Effector memory CD8-positive, alpha-beta T cell (primary cell): ENCODE data around the gene CLCN3.
A peak's percentile ranks its signal among the peaks of the same experiment; 100 is the strongest.

Source experiments
- ATAC-seq: fragments of 150-1000 bp; cut with Tn5 transposase; replicated peaks from 2 replicates; pipeline ENCODE4 v1.10.0; 2021; ENCODE audit warnings: mild to moderate bottlenecking, moderate library complexity
- DNase-seq, 3 experiments: peaks; one replicate each; pipeline ENCODE4 v3.0.0; 2021
- H3K27ac Mint-ChIP-seq, 2 donors: one replicate each; pipeline ENCODE4 v1.8.0; 2022; ENCODE audit warnings: mild to moderate bottlenecking in 2 of 2, mixed read lengths in 2 of 2, moderate library complexity in 2 of 2
- H3K27me3 Mint-ChIP-seq, 2 donors: one replicate each; pipeline ENCODE4 v1.8.0; 2022; ENCODE audit warnings: mixed read lengths in 2 of 2
- H3K36me3 Mint-ChIP-seq: one replicate; pipeline ENCODE4 v1.8.0; 2022; ENCODE audit warnings: mild to moderate bottlenecking, moderate library complexity, mixed read lengths; ENCODE audit not compliant: insufficient read depth
- H3K4me1 Mint-ChIP-seq, 2 donors: one replicate each; pipeline ENCODE4 v1.8.0; 2022; ENCODE audit warnings: low read depth in 2 of 2, mixed read lengths in 2 of 2
- H3K4me3 Mint-ChIP-seq, 2 donors: one replicate each; pipeline ENCODE4 v1.8.0; 2022; ENCODE audit warnings: mild to moderate bottlenecking in 2 of 2, mixed read lengths in 2 of 2, moderate library complexity in 2 of 2
- H3K9me3 Mint-ChIP-seq, 2 donors: one replicate each; pipeline ENCODE4 v1.8.0; 2022; ENCODE audit warnings: mixed read lengths in 2 of 2

CLCN3 gene

DNA sequence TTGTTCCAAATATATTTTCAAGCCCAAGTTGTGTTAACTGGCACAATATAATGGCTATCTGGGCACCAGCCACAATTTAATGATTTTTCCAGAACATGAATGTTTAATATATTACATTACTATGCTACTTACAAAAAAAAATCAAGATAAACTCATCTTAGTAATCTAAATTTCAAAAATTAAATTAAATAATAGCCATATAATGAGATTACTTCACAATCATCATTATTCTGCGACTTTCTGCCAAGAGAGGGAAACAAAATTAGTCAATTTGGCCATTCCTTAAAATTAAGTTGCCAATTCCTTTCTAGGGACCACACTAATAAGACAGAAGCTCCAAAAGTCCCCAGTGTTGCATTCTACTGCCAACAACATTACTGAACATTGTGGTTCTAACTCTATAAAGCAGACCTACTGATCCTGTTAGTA is 15.5 kb upstream of the CLCN3 start:
- Mint-ChIP-seq H3K36me3 (peaks cover 12% of the 10 kb centered on the region), H3K27ac (peak overlapping the region in 1 of 2 donors; percentile 33), H3K4me1 (peaks cover 12 to 18% of the 10 kb centered on the region in 2 donors), H3K4me3 (no peak overlapping the region), H3K27me3 (no peaks in the 10 kb centered on the region), H3K9me3 (no peaks in the 10 kb centered on the region)
- no peak for ATAC-seq
- DNase-seq = no peak

GRCh38 chr4:169611157-169611556 is 9.2 kb upstream of the CLCN3 start:
- H3K36me3 Mint-ChIP-seq = peaks cover 12% of the 10 kb centered on the region
- DNase-seq (no peak), ATAC-seq (no peak)
- H3K9me3 Mint-ChIP-seq = no peaks in the 10 kb centered on the region
- no peaks in the 10 kb centered on the region for H3K27me3 Mint-ChIP-seq
- H3K27ac Mint-ChIP-seq = peak overlapping the region; percentile 100
- H3K4me1 Mint-ChIP-seq = peaks cover 22 to 40% of the 10 kb centered on the region in 2 donors
- peak overlapping the region; percentile 99 for H3K4me3 Mint-ChIP-seq

DNA sequence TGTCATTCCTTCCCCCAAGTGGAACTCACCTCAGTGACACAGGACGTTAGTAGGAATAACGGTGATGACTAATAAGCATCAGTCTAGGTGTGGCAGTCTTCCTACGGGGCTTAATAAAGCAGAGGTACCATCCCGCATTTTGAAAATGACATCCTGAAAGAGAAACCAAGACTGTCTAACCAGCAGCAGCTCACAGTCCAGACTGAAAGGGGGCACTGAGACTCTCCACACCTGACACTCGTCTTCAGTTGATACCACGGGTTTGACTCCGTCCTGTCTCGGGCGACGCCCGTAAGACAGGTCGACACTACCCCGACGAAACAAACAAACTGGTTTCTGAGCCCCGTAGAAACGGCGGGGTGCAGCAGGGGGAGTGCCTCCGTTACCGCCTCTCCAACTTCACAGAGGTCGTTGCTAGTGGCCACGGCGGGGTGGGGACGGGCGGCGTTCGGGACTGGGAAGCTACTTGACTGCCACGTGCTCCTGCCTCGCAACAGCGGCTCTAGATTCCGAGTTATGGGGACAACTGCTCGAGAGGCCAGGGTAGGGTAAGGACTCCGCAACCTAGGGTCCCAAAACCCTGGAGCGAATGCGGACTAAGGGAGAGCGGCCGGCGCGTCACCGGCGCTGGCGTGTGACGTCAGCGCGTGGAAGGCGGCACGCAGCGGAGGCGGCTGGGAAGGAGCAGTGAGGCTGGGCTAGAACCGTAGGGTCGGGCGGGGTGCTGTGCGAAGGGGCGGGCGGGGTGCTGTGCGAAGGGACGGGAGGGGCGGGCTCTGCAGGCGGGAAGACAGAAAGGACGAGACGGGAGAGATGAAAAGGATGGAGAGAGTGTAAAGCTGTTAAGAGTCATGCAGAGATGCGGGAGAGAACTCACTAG is 8.1 kb upstream of the CLCN3 start, which contains the start of gene NEK1:
Gene NEK1 (minus strand): TSS at position 593 of the 880 bp plus-strand sequence. CDS start 9,953 bp downstream, outside the sequence.
- H3K4me1 Mint-ChIP-seq = peaks cover 13 to 30% of the 10 kb centered on the region in 2 donors

DNA sequence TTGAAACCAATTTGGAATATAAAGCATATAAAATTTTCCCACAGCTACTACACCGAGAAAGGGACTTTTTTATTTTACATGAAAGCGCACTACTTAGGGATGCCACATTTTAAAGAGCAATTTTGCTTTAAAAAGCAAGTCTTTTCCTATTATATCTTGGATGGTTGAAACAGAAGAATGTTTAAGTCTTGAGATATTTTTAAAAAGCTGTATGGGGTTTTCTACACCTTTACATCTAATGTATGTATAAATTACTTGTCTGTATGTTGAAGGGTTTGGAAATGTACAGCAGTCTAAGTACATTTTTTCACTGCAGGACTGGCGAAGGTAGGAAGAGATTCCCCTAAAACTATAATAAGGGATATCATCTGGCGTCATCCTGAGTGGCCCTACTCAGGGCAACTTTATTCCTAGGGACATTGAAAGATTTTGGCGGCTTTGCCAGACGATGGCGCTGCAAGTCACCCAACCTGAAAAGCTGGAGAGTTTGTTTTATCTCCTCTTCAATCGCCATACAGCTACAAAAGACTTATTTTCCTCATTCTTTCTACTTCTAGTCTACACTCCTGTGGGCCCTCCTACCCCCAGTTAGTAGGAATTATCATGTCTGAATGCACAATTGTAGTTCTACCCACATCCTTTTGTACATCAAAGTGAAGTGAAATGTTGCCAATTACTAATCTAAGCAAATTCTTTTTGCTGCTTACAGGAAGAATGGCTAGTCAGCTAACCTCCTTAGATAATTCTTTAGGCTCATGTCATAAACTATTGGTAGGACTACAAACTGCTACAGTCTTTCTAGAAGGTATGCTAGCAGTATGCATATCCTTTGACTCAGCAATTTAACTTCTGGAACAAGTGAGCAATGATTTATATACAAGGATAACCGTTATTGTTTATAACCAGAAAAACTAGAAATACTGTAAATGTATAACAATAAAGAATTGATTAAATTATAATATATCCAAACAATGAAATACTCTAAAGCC is 7.2 kb upstream of the CLCN3 start:
- peaks cover 13 to 29% of the 10 kb centered on the region in 2 donors for H3K4me1 Mint-ChIP-seq
- H3K27me3 Mint-ChIP-seq = no peaks in the 10 kb centered on the region
- peaks cover 12% of the 10 kb centered on the region for H3K36me3 Mint-ChIP-seq
- ATAC-seq (peak; percentile 42), DNase-seq (peak; percentile 60 to 73 (median 65))
- no peaks in the 10 kb centered on the region for H3K9me3 Mint-ChIP-seq
- peak overlapping the region; percentile 99 for H3K4me3 Mint-ChIP-seq
- peak overlapping the region; percentile 100 for H3K27ac Mint-ChIP-seq

More for the DNA sequence above, 8.1 kb upstream of the CLCN3 start, which contains the start of gene NEK1:
- H3K27me3 Mint-ChIP-seq = no peaks in the 10 kb centered on the region
- peak within 1 kb of the TSS; percentile 100 for H3K27ac Mint-ChIP-seq
- no peaks in the 10 kb centered on the region for H3K9me3 Mint-ChIP-seq
- H3K4me3 Mint-ChIP-seq = peak within 1 kb of the TSS; percentile 99
- DNase-seq (peak; percentile 77 to 83 (median 81)), ATAC-seq (peak; percentile 81)
- H3K36me3 Mint-ChIP-seq = peaks cover 12% of the 10 kb centered on the region

DNA sequence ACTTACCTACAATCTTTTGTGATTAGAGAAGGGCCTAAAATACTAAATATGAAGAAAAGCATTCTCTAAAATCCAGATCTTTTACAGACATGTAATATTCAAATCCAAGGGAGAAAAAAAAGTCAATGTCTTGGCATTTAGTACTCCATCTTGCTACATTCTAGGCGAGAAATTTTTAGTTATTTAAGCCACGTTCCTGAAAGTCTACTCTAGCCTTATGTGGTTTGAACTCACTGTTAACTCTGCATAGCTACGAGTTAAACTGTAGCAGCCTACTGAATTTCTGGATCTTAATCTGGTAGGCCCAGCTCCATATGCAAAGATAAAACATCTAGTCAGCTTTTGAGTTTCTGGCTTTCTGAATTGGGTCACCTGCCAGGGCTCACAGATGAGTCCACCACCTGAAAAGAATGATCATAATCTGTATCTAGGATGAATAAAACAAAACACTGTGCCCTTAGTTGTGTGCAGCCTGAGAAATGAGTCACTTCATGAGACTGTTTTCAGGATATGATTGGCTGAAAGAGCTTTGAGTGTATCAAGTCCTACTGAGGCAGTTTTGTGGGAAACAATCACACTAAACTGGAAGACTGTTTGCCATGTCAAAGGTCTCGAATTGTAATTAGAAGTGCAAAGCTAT is 4.8 kb upstream of the CLCN3 start:
- Mint-ChIP-seq H3K36me3 (peaks cover 24% of the 10 kb centered on the region), H3K27ac (no peak overlapping the region), H3K27me3 (no peaks in the 10 kb centered on the region), H3K4me3 (no peak overlapping the region), H3K4me1 (peaks cover 30 to 42% of the 10 kb centered on the region in 2 donors), H3K9me3 (no peaks in the 10 kb centered on the region)
- no peak for ATAC-seq
- no peak for DNase-seq

GRCh38 chr4:169616846-169617245 is 3.5 kb upstream of the CLCN3 start:
- ATAC-seq (no peak), DNase-seq (no peak)
- peak overlapping the region in 1 of 2 donors; percentile 31 for H3K27ac Mint-ChIP-seq
- no peaks in the 10 kb centered on the region for H3K27me3 Mint-ChIP-seq
- peaks cover 25% of the 10 kb centered on the region for H3K36me3 Mint-ChIP-seq
- H3K4me3 Mint-ChIP-seq = no peak overlapping the region
- peaks cover 30 to 40% of the 10 kb centered on the region in 2 donors for H3K4me1 Mint-ChIP-seq
- no peaks in the 10 kb centered on the region for H3K9me3 Mint-ChIP-seq

DNA sequence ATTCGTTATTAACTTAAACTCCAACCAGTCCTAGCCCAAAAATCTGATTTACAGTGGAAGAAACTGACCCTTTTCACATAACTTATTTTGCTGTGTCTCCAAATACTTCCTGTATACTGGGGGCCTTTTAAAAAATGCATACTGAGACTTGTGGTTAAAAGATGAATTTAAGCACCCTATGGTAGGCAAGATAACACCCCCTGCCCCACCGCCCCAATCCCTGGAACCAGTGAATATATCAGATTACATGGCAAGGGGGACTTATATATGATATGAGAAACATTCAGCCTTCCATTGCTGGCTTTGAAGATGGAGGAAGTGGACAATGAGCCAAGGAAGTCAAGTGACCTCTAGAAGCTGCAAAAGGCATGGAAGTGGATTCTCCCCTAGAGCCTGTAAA is 3.1 kb upstream of the CLCN3 start:
- Mint-ChIP-seq H3K9me3 (no peaks in the 10 kb centered on the region), H3K4me1 (peaks cover 30 to 39% of the 10 kb centered on the region in 2 donors), H3K4me3 (no peak overlapping the region), H3K27ac (peak overlapping the region in 1 of 2 donors; percentile 31), H3K27me3 (no peaks in the 10 kb centered on the region), H3K36me3 (peaks cover 25% of the 10 kb centered on the region)
- DNase-seq (no peak), ATAC-seq (no peak)

DNA sequence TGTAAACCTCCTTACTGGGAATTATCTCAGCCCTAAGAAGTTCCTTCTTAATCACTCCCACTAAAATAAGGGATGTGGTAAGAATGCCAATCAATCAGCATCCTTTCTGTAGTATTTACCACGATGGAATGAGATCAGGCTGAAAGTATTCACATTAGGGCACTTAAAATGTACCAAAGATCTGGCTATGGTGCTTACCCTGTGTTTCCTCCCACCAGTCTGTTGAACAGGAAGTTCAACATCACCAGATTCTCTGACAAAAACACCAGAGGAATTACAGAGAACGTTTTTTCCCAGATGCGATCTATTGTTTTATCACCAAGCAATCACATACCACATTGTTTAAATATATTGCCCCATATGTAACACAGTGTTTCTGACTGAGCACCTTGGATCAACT is 2.1 kb upstream of the CLCN3 start:
- Mint-ChIP-seq H3K27me3 (no peaks in the 10 kb centered on the region), H3K27ac (peak overlapping the region; percentile 99), H3K36me3 (peaks cover 25% of the 10 kb centered on the region), H3K4me3 (peak overlapping the region; percentile 96 to 97), H3K4me1 (peaks cover 31 to 33% of the 10 kb centered on the region in 2 donors), H3K9me3 (no peaks in the 10 kb centered on the region)
- ATAC-seq (no peak), DNase-seq (no peak)

- Mint-ChIP-seq H3K27me3 (no peaks in the 10 kb centered on the region), H3K4me3 (peak overlapping the region; percentile 96 to 97), H3K27ac (peak overlapping the region; percentile 99), H3K36me3 (peaks cover 28% of the 10 kb centered on the region), H3K9me3 (no peaks in the 10 kb centered on the region), H3K4me1 (peaks cover 33 to 36% of the 10 kb centered on the region in 2 donors)
- DNase-seq (no peak), ATAC-seq (no peak)
Observed at GRCh38 chr4:169618986-169619385, 1.4 kb upstream of the CLCN3 start.

DNA sequence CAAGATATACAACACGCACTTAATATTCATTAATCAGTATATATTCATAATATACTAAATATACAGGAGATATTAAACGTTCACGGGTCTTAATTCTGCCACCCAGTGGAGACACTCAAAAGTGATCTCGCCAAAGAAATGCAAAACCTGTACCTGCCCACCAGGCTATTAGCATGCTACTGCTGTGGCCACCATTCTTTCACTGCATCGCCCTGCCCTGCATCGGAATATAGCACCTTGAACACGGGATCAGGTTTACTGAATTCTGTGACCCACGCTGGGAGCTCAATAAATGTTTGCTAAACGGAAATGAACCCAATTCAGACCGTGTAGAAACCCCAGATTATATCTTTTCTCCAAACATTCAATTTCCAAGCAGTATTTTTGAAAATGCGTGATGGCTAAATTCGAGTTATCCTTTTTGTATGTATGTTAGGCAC is 840 bp upstream of the CLCN3 start:
- Mint-ChIP-seq H3K36me3 (peaks cover 28% of the 10 kb centered on the region), H3K27me3 (no peaks in the 10 kb centered on the region), H3K9me3 (no peaks in the 10 kb centered on the region), H3K27ac (peak overlapping the region; percentile 99), H3K4me3 (peak overlapping the region; percentile 96 to 97), H3K4me1 (peaks cover 33 to 36% of the 10 kb centered on the region in 2 donors)
- ATAC-seq (peak; percentile 42), DNase-seq (peak; percentile 52 to 62 (median 58))

DNA sequence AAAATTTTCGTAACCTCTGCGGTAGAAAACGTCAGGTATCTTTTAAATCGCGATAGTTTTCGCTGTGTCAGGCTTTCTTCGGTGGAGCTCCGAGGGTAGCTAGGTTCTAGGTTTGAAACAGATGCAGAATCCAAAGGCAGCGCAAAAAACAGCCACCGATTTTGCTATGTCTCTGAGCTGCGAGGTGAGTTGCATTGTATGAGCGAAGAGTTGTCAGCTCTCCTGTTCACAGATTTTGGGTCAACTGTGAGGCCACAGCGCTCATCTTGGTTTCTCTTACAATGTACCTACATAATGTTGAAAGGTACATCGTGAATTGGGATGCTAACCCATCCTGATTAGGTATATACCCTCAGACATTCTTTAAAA is 486 bp downstream of the CLCN3 start:
- H3K36me3 Mint-ChIP-seq = peaks cover 32% of the 10 kb centered on the region
- no peaks in the 10 kb centered on the region for H3K9me3 Mint-ChIP-seq
- DNase-seq (peak; percentile 14 to 34 (median 27)), ATAC-seq (no peak)
- no peaks in the 10 kb centered on the region for H3K27me3 Mint-ChIP-seq
- H3K4me1 Mint-ChIP-seq = peaks cover 39 to 42% of the 10 kb centered on the region in 2 donors
- peak overlapping the region; percentile 99 for H3K27ac Mint-ChIP-seq
- peak overlapping the region; percentile 96 to 97 for H3K4me3 Mint-ChIP-seq

DNA sequence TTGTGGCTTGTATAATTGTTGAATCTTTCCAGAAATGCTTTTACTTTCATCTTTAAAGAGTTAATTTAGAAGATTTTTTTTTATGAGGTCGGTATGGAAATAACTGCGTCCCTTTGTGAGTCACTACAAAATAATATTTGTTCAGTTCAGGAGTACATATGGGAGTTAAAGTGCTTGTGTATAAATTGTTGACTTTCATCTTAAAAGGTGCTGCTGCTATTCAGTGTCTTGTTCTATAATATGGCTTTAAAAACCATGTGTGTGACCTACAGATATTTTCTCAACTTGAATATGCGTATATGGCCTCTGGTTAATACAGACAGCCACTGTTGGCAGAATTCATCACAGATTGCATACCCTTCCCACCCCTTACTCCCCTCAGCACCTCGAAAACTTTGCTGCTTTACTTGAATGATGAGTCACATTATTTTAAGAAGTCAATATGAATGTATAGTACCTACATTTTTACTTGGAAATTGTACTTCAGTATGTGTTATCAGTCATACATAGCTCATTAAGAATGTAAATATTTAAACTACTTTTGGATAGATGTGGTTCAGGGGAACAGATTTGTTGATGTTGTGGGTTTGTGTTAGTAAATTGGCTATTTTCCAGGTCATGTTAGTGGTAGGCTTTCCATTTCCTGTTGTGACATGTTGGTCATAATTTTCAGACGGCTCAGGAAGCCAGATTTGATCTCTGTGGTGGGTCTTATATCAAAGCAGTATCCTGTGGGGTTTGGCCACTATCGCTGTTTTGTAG is 1.5 kb downstream of the CLCN3 start:
- Mint-ChIP-seq H3K4me3 (peak overlapping the region; percentile 96 to 97), H3K36me3 (peaks cover 32% of the 10 kb centered on the region), H3K27ac (peak overlapping the region; percentile 99), H3K27me3 (no peaks in the 10 kb centered on the region), H3K4me1 (peaks cover 44 to 45% of the 10 kb centered on the region in 2 donors), H3K9me3 (no peaks in the 10 kb centered on the region)
- ATAC-seq = peak; percentile 46
- DNase-seq = peak; percentile 40 to 50 (median 50)
